Stimulated activated effector memory CD8-positive, alpha-beta T cell treated with anti-CD3 and anti-CD28 coated beads, Interleukin-12 subunit alpha, Interleukin-12 subunit beta, amount 100 ng/mL, for 72 hours (primary cell): Measurements from ENCODE around the gene LRRC8D.
"Not testable (repeated sequence)": the region's sequence is repeated elsewhere in the genome, so short reads cannot be mapped to it uniquely, and the experiment has no call there.

Experiments used
- ATAC-seq: fragments of 150-1000 bp; cut with Tn5 transposase; 2 replicates; pipeline ENCODE4 v1.10.0; 2021
- DNase-seq, 2 donors: peaks; one replicate each; pipeline ENCODE4 v3.0.0; 2021 to 2022; ENCODE audit warnings: low spot score in 2 of 2
- H3K27ac Mint-ChIP-seq: one replicate; pipeline ENCODE4 v1.8.0; 2022; ENCODE audit warnings: mild to moderate bottlenecking, mixed read lengths
- H3K36me3 Mint-ChIP-seq: one replicate; pipeline ENCODE4 v1.8.0; 2022; ENCODE audit warnings: mild to moderate bottlenecking, mixed read lengths
- H3K4me1 Mint-ChIP-seq: one replicate; pipeline ENCODE4 v1.8.0; 2022; ENCODE audit warnings: mixed read lengths
- H3K4me3 Mint-ChIP-seq: one replicate; pipeline ENCODE4 v1.8.0; 2022; ENCODE audit warnings: mild to moderate bottlenecking, mixed read lengths
- H3K9me3 Mint-ChIP-seq: one replicate; pipeline ENCODE4 v1.8.0; 2022; ENCODE audit warnings: mixed read lengths

Gene LRRC8D

GRCh38 chr1:89820422-89821321 lies at the start of gene LRRC8D:
Gene LRRC8D, plus strand, starts transcription at chr1:89821032. Its CDS starts 112,037 bp downstream, at chr1:89933069.
- peak within 1 kb of the TSS; percentile 85 for H3K27ac Mint-ChIP-seq
- ATAC-seq: peak; percentile 90
- H3K4me1 Mint-ChIP-seq: peaks cover 28% of the 10 kb centered on the region
- H3K4me3 Mint-ChIP-seq: peak within 1 kb of the TSS; percentile 84
- H3K36me3 Mint-ChIP-seq: no peaks in the 10 kb centered on the region
- peak; percentile 54 to 86 for DNase-seq
- no peaks in the 10 kb centered on the region for H3K9me3 Mint-ChIP-seq

- Mint-ChIP-seq H3K27ac (no peak overlapping the region), H3K4me3 (no peak overlapping the region), H3K9me3 (no peaks in the 10 kb centered on the region), H3K4me1 (peaks cover 6% of the 10 kb centered on the region), H3K36me3 (no peaks in the 10 kb centered on the region)
- no peak for ATAC-seq
- no peak for DNase-seq
Measured at GRCh38 chr1:89771991-89772560, 48.8 kb upstream of the LRRC8D start.

GRCh38 chr1:89776104-89776503 lies 44.7 kb upstream of the LRRC8D start:
- H3K4me3 Mint-ChIP-seq, ATAC-seq, H3K27ac Mint-ChIP-seq, DNase-seq, H3K9me3 Mint-ChIP-seq, H3K36me3 Mint-ChIP-seq: not testable (repeated sequence)
- peaks cover 20% of the 10 kb centered on the region for H3K4me1 Mint-ChIP-seq

- peaks cover 31% of the 10 kb centered on the region for H3K4me1 Mint-ChIP-seq
Measured at GRCh38 chr1:89777271-89777670, 43.6 kb upstream of the LRRC8D start.

GRCh38 chr1:89779151-89779940 lies 41.5 kb upstream of the LRRC8D start:
- no peak for ATAC-seq
- Mint-ChIP-seq H3K4me3 (no peak overlapping the region), H3K9me3 (no peaks in the 10 kb centered on the region), H3K27ac (no peak overlapping the region), H3K4me1 (peaks cover 33% of the 10 kb centered on the region), H3K36me3 (no peaks in the 10 kb centered on the region)
- DNase-seq: no peak

More at GRCh38 chr1:89777271-89777670, 43.6 kb upstream of the LRRC8D start:
- H3K36me3 Mint-ChIP-seq, H3K4me3 Mint-ChIP-seq, H3K9me3 Mint-ChIP-seq, DNase-seq, H3K27ac Mint-ChIP-seq, ATAC-seq: not testable (repeated sequence)

GRCh38 chr1:89780721-89781120 lies 40.1 kb upstream of the LRRC8D start:
- H3K9me3 Mint-ChIP-seq: no peaks in the 10 kb centered on the region
- no peak overlapping the region for H3K27ac Mint-ChIP-seq
- peak overlapping the region; percentile 50 for H3K4me3 Mint-ChIP-seq
- DNase-seq (no peak), ATAC-seq (peak; percentile 80)
- no peaks in the 10 kb centered on the region for H3K36me3 Mint-ChIP-seq
- peaks cover 29% of the 10 kb centered on the region for H3K4me1 Mint-ChIP-seq

GRCh38 chr1:89781494-89782126 lies 39.2 kb upstream of the LRRC8D start:
- no peak for DNase-seq
- H3K4me1 Mint-ChIP-seq: peaks cover 27% of the 10 kb centered on the region

GRCh38 chr1:89786628-89787214 lies 34.1 kb upstream of the LRRC8D start:
- H3K27ac Mint-ChIP-seq: no peak overlapping the region
- no peaks in the 10 kb centered on the region for H3K36me3 Mint-ChIP-seq
- no peak for ATAC-seq

More at GRCh38 chr1:89781494-89782126, 39.2 kb upstream of the LRRC8D start:
- Mint-ChIP-seq H3K36me3 (no peaks in the 10 kb centered on the region), H3K9me3 (no peaks in the 10 kb centered on the region), H3K4me3 (peak overlapping the region; percentile 50), H3K27ac (peak overlapping the region; percentile 63)
- ATAC-seq: peak; percentile 66

GRCh38 chr1:89790592-89790991 lies 30.2 kb upstream of the LRRC8D start:
- H3K4me3 Mint-ChIP-seq: no peak overlapping the region
- H3K9me3 Mint-ChIP-seq: no peaks in the 10 kb centered on the region
- H3K4me1 Mint-ChIP-seq: no peaks in the 10 kb centered on the region
- DNase-seq: no peak
- no peak for ATAC-seq
- H3K36me3 Mint-ChIP-seq: no peaks in the 10 kb centered on the region
- no peak overlapping the region for H3K27ac Mint-ChIP-seq

More at GRCh38 chr1:89786628-89787214, 34.1 kb upstream of the LRRC8D start:
- DNase-seq: no peak
- Mint-ChIP-seq H3K4me3 (no peak overlapping the region), H3K4me1 (peaks cover 7% of the 10 kb centered on the region), H3K9me3 (no peaks in the 10 kb centered on the region)

GRCh38 chr1:89791064-89791726 lies 29.6 kb upstream of the LRRC8D start:
- no peak for ATAC-seq

GRCh38 chr1:89794406-89794805 lies 26.4 kb upstream of the LRRC8D start:
- DNase-seq (no peak), ATAC-seq (no peak)
- H3K4me3 Mint-ChIP-seq: no peak overlapping the region
- no peaks in the 10 kb centered on the region for H3K9me3 Mint-ChIP-seq
- no peak overlapping the region for H3K27ac Mint-ChIP-seq
- H3K4me1 Mint-ChIP-seq: no peaks in the 10 kb centered on the region
- no peaks in the 10 kb centered on the region for H3K36me3 Mint-ChIP-seq

More at GRCh38 chr1:89791064-89791726, 29.6 kb upstream of the LRRC8D start:
- no peak for DNase-seq
- Mint-ChIP-seq H3K4me1 (no peaks in the 10 kb centered on the region), H3K36me3 (no peaks in the 10 kb centered on the region), H3K27ac (no peak overlapping the region), H3K9me3 (no peaks in the 10 kb centered on the region), H3K4me3 (no peak overlapping the region)

GRCh38 chr1:89795571-89795970 lies 25.3 kb upstream of the LRRC8D start:
- not testable (repeated sequence) for DNase-seq, H3K36me3 Mint-ChIP-seq, H3K9me3 Mint-ChIP-seq, H3K4me3 Mint-ChIP-seq, H3K27ac Mint-ChIP-seq, H3K4me1 Mint-ChIP-seq, ATAC-seq

- H3K9me3 Mint-ChIP-seq, ATAC-seq, H3K27ac Mint-ChIP-seq, H3K36me3 Mint-ChIP-seq, DNase-seq, H3K4me1 Mint-ChIP-seq, H3K4me3 Mint-ChIP-seq: not testable (repeated sequence)
Measured at GRCh38 chr1:89797876-89798275, 23.0 kb upstream of the LRRC8D start.

GRCh38 chr1:89799495-89799894 lies 21.3 kb upstream of the LRRC8D start:
- no peak overlapping the region for H3K27ac Mint-ChIP-seq
- H3K4me1 Mint-ChIP-seq: no peaks in the 10 kb centered on the region
- DNase-seq (no peak), ATAC-seq (no peak)
- H3K4me3 Mint-ChIP-seq: no peak overlapping the region
- no peaks in the 10 kb centered on the region for H3K36me3 Mint-ChIP-seq
- H3K9me3 Mint-ChIP-seq: no peaks in the 10 kb centered on the region
